IPS-15b (cell line): ENCODE measurements around the gene MYO5C.
A peak's percentile ranks its signal among the peaks of the same experiment; 100 is the strongest.

Experiments used
- H3K27me3 ChIP-seq: one replicate; pipeline ENCODE4 v1.6.1; 2013; ENCODE audit warnings: low read length; ENCODE audit not compliant: control insufficient read depth, insufficient read depth
- H3K36me3 ChIP-seq: one replicate; pipeline ENCODE4 v1.6.1; 2013; ENCODE audit warnings: low read length; ENCODE audit not compliant: control insufficient read depth, insufficient read depth
- H3K4me1 ChIP-seq: one replicate; pipeline ENCODE4 v1.6.1; 2013; ENCODE audit warnings: mild to moderate bottlenecking, low read length; ENCODE audit not compliant: control insufficient read depth, insufficient read depth
- H3K4me3 ChIP-seq: one replicate; pipeline ENCODE4 v1.5.1; 2013; ENCODE audit warnings: low read depth, low read length
- H3K9ac ChIP-seq: one replicate; pipeline ENCODE4 v1.6.1; 2013; ENCODE audit warnings: low read depth, mild to moderate bottlenecking, low read length
- H3K9me3 ChIP-seq: one replicate; pipeline ENCODE4 v1.6.1; 2013; ENCODE audit warnings: mild to moderate bottlenecking, low read length; ENCODE audit not compliant: control insufficient read depth, insufficient read depth

MYO5C gene

GRCh38 chr15:52303093-52303772, 7.6 kb upstream of the MYO5C start:
- Histone ChIP-seq H3K9ac (no peak overlapping the region), H3K36me3 (no peaks in the 10 kb centered on the region), H3K4me3 (no peak overlapping the region), H3K4me1 (peaks cover 8% of the 10 kb centered on the region), H3K27me3 (no peaks in the 10 kb centered on the region), H3K9me3 (no peaks in the 10 kb centered on the region)

- no peak overlapping the region for H3K9ac ChIP-seq
- H3K27me3 ChIP-seq = no peaks in the 10 kb centered on the region
- H3K4me1 ChIP-seq = peaks cover 8% of the 10 kb centered on the region
- no peak overlapping the region for H3K4me3 ChIP-seq
- H3K36me3 ChIP-seq = no peaks in the 10 kb centered on the region
- no peaks in the 10 kb centered on the region for H3K9me3 ChIP-seq
Observed at GRCh38 chr15:52301265-52301847, 5.8 kb upstream of the MYO5C start.

DNA sequence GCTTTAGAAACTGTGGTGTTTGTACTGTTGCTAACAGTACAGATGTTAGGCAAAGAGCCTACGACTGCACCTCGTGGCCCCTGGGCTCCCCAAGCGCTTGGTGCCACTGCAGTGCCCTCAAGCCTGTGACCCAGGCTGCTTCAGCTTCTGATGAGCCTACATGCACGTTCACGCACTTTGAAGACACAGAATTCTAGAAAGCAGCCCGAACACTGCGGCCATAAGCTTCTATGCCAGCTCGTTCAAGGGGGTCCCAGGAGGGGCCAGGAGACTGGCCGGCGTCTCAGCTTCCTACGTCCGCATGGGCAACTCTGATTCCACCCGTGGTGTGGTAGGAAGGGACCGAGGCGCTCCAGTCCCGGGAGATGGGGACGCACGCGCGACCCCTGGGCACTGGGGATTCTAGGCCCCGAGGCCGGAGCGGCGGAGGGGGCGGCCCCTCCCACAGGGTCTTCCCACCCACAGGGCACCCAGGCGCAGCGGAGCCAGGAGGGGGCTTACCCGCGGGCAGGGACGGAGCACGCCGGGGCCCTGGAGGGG, 653 bp downstream of the MYO5C start:
- H3K4me3 ChIP-seq = peak overlapping the region; percentile 79
- peaks cover 2% of the 10 kb centered on the region for H3K36me3 ChIP-seq
- peak overlapping the region; percentile 65 for H3K9ac ChIP-seq
- H3K4me1 ChIP-seq = no peaks in the 10 kb centered on the region
- no peaks in the 10 kb centered on the region for H3K9me3 ChIP-seq
- peaks cover 2% of the 10 kb centered on the region for H3K27me3 ChIP-seq

DNA sequence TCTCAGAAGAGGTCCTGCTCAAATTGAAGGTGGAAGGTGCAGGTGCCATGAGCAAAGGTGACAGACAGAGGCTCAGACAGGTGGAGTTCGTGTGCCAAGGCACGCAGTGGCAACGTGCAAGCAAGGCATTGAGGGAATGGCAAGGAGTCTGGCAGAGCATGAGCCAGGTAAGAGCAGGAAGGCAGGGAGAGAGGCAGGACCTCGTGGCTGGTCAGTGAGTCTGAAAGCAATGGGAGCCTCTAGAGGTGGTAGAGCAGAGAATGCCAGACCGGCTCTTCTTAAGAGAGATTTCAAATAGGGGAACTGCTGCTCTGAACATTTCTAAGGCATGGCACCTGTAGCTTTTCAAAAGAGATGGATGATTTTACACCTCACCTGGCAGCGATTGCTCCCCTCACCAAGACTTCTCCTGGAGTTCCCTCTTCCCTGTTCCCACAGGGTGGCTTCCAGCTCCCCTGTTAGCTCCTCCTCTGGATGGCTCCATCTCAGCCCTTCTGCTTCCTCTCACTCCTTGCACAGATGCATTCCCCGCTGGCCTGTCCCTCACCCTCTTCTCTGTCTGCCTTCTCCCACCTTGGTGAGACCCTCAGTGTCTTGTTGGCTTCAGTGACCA, 2.7 kb downstream of the MYO5C start:
- Histone ChIP-seq H3K9ac (no peak overlapping the region), H3K36me3 (peaks cover 2% of the 10 kb centered on the region), H3K9me3 (no peaks in the 10 kb centered on the region), H3K4me1 (peaks cover 4% of the 10 kb centered on the region), H3K4me3 (no peak overlapping the region), H3K27me3 (peaks cover 2% of the 10 kb centered on the region)

DNA sequence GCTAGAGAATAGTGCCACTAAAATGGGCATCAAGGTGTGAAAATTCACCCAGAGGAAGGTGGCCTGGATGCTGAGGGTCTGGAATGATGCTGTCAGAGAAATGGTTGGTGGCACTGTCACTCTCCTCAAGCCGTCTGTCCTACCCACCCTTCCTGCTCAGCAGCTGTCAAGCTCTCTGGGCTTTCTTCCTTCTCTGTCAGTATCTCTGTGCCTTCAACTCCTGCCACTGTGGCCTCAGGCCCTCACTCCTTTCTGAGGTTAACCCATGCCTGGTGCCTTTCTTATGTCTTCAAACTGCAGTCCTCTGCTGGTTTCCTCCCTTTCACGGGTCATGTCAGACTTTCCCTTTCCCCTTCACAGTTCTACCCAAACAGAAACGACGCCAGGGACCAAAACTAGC, 4.4 kb downstream of the MYO5C start:
- Histone ChIP-seq H3K9ac (no peak overlapping the region), H3K4me1 (peaks cover 4% of the 10 kb centered on the region), H3K27me3 (peaks cover 2% of the 10 kb centered on the region), H3K4me3 (no peak overlapping the region), H3K36me3 (peaks cover 2% of the 10 kb centered on the region), H3K9me3 (no peaks in the 10 kb centered on the region)

DNA sequence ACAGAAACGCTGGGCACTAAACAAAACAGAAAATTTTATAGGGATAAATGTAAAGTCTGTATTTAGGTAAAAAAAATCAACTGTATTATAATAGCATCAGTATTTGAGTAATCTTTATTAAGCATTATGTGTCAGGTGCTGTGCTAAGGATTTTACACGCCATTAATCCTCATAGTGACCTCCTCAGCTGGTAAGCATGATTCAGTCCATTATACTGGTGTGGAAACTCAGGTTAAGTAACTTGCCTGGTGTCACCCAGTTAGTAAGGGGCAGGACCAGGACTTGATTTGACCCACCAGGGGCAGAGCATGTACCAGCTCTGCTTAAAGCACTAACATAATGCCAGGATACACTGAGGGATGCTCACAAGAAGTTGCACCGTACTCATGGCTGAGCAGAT, 4.8 kb downstream of the MYO5C start:
- Histone ChIP-seq H3K9ac (no peak overlapping the region), H3K4me1 (peaks cover 4% of the 10 kb centered on the region), H3K36me3 (peaks cover 2% of the 10 kb centered on the region), H3K9me3 (no peaks in the 10 kb centered on the region), H3K4me3 (no peak overlapping the region), H3K27me3 (peaks cover 2% of the 10 kb centered on the region)

DNA sequence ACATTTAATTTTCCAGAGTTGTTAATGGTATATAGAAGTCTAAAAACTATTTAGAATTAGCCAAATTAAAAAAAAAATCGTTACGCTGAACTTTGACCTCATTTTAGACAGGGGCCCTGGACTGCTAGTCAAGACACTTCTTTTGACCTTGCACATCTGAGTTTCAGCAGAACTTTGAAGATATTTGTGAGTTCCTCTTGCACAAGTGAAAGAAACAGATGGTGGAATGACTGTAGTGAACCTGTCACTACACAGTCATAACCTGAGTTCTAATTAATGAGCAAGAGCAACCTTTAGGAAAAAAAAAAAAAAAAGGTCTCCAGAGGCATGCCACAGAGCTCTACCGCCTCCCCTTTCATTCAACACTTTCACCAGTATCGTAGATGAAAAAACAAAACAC, 5.3 kb downstream of the MYO5C start:
- no peak overlapping the region for H3K9ac ChIP-seq
- H3K27me3 ChIP-seq = peaks cover 2% of the 10 kb centered on the region
- peaks cover 2% of the 10 kb centered on the region for H3K36me3 ChIP-seq
- H3K4me3 ChIP-seq = no peak overlapping the region
- H3K4me1 ChIP-seq = peaks cover 4% of the 10 kb centered on the region
- H3K9me3 ChIP-seq = no peaks in the 10 kb centered on the region

DNA sequence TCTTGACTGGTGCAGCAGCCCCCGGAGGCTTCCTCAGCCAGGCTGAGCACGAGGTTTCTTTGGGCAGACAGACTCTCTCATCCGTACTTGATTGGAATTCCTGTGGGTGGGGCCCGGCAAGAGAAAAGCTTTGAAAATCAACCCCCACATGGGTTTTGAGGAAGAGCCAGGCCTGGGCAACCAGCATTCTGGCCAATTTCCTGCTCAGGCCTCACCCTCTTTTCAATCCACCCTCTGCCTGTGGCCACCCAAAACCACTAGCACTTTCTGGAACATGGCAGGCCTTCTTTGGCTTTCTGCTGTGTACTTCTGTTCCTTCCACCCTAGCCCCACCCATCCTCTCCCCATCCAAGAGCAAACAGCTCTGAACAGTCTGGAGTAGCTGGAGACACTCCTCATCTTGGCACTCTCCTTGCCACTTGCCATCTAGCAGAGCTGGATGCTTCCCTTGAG, 5.9 kb downstream of the MYO5C start:
- H3K9ac ChIP-seq = no peak overlapping the region
- H3K27me3 ChIP-seq = peaks cover under 1% of the 10 kb centered on the region
- H3K36me3 ChIP-seq = peaks cover 2% of the 10 kb centered on the region
- no peak overlapping the region for H3K4me3 ChIP-seq
- H3K4me1 ChIP-seq = peaks cover 4% of the 10 kb centered on the region
- H3K9me3 ChIP-seq = no peaks in the 10 kb centered on the region

- H3K9me3 ChIP-seq = no peaks in the 10 kb centered on the region
- H3K9ac ChIP-seq = no peak overlapping the region
- peaks cover 2% of the 10 kb centered on the region for H3K36me3 ChIP-seq
- H3K27me3 ChIP-seq = no peaks in the 10 kb centered on the region
- no peak overlapping the region for H3K4me3 ChIP-seq
- peaks cover 4% of the 10 kb centered on the region for H3K4me1 ChIP-seq
Observed at GRCh38 chr15:52288986-52289385, 6.6 kb downstream of the MYO5C start.

DNA sequence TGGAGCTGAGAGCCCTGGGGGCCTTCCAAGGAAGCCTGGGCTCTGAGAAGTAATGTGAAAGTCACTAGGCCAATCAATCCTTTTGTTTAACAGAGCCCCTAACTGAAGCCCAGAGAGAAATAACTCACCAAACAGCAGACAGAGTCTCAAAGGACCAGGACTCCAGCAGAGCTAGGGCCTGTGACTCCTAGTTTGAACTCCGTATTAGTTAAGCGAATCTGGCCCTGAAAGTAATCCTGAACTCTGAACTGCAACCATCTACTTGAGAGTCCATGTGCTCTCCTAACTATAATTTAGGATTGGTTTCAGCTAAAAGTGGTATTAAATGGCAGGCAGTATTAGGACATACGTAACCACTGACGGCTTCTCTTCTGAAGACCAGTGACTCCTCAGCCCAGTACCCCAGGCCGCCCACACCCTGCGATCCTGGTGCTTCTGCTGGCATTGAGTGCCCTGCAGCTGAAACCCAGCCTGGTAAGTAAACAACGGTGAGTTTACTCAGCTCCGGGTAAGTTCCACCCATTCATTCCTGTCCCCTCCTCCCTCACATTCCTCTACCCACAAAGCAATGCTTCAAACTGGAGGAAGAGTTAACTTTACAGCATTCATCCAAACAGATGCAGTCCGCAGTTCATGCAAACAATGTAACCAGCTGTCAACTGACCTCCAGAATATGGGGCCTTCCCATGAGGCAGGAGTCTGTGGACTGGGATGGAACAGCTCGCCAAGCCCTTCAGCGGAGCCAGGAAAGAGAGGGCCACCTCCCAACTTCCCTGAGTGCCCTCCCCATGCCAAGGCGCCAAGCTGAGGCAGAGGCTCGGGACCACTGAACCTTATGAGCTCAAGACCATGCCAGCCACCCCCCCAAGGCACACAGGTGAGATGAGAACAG, 7.3 kb downstream of the MYO5C start:
- peaks cover 2% of the 10 kb centered on the region for H3K36me3 ChIP-seq
- H3K9me3 ChIP-seq = no peaks in the 10 kb centered on the region
- H3K4me3 ChIP-seq = no peak overlapping the region
- H3K27me3 ChIP-seq = no peaks in the 10 kb centered on the region
- H3K4me1 ChIP-seq = peaks cover 4% of the 10 kb centered on the region
- no peak overlapping the region for H3K9ac ChIP-seq

DNA sequence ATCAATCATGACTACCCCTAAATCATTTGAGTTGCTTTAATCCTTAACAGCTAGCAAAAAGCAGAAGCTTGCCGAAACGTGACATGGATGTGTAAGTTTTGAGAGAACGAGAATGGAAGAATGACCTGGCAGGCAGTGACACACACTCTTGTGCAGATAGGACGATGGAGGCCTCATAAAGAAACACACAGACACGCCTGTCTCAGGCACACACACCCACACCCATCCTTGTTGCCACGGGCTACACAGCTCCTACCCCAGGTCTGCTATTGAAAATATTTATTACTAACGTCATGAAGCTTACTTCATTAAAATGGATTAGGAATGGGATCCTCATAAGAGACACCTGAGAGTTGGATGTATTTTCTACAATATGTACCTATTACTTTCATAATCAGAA, 8.5 kb downstream of the MYO5C start:
- Histone ChIP-seq H3K4me3 (no peak overlapping the region), H3K9me3 (no peaks in the 10 kb centered on the region), H3K36me3 (no peaks in the 10 kb centered on the region), H3K27me3 (no peaks in the 10 kb centered on the region), H3K9ac (no peak overlapping the region), H3K4me1 (peaks cover 4% of the 10 kb centered on the region)
